ENCODE data around the gene SCGB2B2. TPM values are rescaled to one million over a fixed set of nuclear protein-coding genes. Genes with fewer than 3 reads are reported as not detected.
A peak's percentile ranks its signal among the peaks of the same experiment; 100 is the strongest.
"Not testable (repeated sequence)": the region's sequence is repeated elsewhere in the genome, so short reads cannot be mapped to it uniquely, and the experiment has no call there.

Gene SCGB2B2
- total and polyA plus RNA-seq, 7 experiments from 2014 or later, result 0.15 to 0.95 (median 0.79) TPM; not detected in 1

GRCh38 chr19:34668690-34669089, 8.3 kb downstream of the SCGB2B2 start:
- CTCF ChIA-PET, result not testable (repeated sequence)

GRCh38 chr19:34668077-34668689, 8.8 kb downstream of the SCGB2B2 start:
- POLR2A ChIA-PET; H3K27ac ChIP-seq (ENCODE audit: low read depth, low read length); H3K9me3 ChIP-seq (ENCODE audit: control insufficient read depth in 2 of 3, low read length in 3 of 3); H3K4me3 ChIP-seq (ENCODE audit: low read length); CTCF ChIA-PET; H3K4me1 ChIP-seq (ENCODE audit: control insufficient read depth in 2 of 2, insufficient read depth in 2 of 2, low read length in 2 of 2); H3K9me3 Mint-ChIP-seq; ATAC-seq; H3K36me3 ChIP-seq (ENCODE audit: control insufficient read depth in 2 of 3, insufficient read depth in 3 of 3, low read length in 3 of 3); H3K27me3 ChIP-seq (ENCODE audit: control insufficient read depth in 2 of 2, insufficient read depth in 2 of 2, low read length in 2 of 2); H3K27me3 Mint-ChIP-seq; intact Hi-C loops (cut with micrococcal nuclease); DNase-seq: not testable (repeated sequence)
- peaks cover 3 to 34% (median 16%) of the 10 kb centered on the region in 7 donors for H3K4me1 Mint-ChIP-seq
- H3K36me3 Mint-ChIP-seq, result peaks cover 0 to 14% (median 3%) of the 10 kb centered on the region in 5 donors
- peak overlapping the region in 4 of 10 donors; percentile 58 to 76 (median 62) for H3K4me3 Mint-ChIP-seq
- H3K27ac Mint-ChIP-seq, result peak overlapping the region in 4 of 9 donors; percentile 2 to 86 (median 75)

More at GRCh38 chr19:34668690-34669089, 8.3 kb downstream of the SCGB2B2 start:
- DNase-seq; H3K4me3 ChIP-seq (ENCODE audit: low read length); H3K4me1 ChIP-seq (ENCODE audit: control insufficient read depth in 2 of 2, insufficient read depth in 2 of 2, low read length in 2 of 2); intact Hi-C loops (cut with micrococcal nuclease); POLR2A ChIA-PET; H3K27me3 Mint-ChIP-seq; H3K27ac ChIP-seq (ENCODE audit: low read depth, low read length); H3K36me3 ChIP-seq (ENCODE audit: control insufficient read depth in 2 of 3, insufficient read depth in 3 of 3, low read length in 3 of 3); ATAC-seq; H3K9me3 Mint-ChIP-seq; H3K9me3 ChIP-seq (ENCODE audit: control insufficient read depth in 2 of 3, low read length in 3 of 3); H3K27me3 ChIP-seq (ENCODE audit: control insufficient read depth in 2 of 2, insufficient read depth in 2 of 2, low read length in 2 of 2): not testable (repeated sequence)
- H3K27ac Mint-ChIP-seq, result peak overlapping the region in 3 of 9 donors; percentile 2 to 65 (median 24)
- peaks cover 0 to 29% (median 11%) of the 10 kb centered on the region in 7 donors for H3K4me1 Mint-ChIP-seq
- peaks cover 0 to 14% (median 3%) of the 10 kb centered on the region in 5 donors for H3K36me3 Mint-ChIP-seq
- H3K4me3 Mint-ChIP-seq, result peak overlapping the region in 2 of 10 donors; percentile 58 to 61

- DNase-seq (peak in 3 of 9 donors; percentile 11 to 19 (median 14)), ATAC-seq (no peak)
- intact Hi-C loops (cut with micrococcal nuclease), result loop anchor here in 1 of 2 donors (1.0 kb wide), 1 partner anchor 10 kb away; the partner anchor contains the start of genes SCGB2B2 and ZNF302
- POLR2A ChIA-PET, result no interaction called here
- H3K4me1 ChIP-seq (ENCODE audit: control insufficient read depth in 2 of 2, insufficient read depth in 2 of 2, low read length in 2 of 2), result peaks cover 6% of the 10 kb centered on the region in 2 donors
- no peaks in the 10 kb centered on the region for H3K36me3 ChIP-seq (ENCODE audit: control insufficient read depth in 2 of 3, insufficient read depth in 3 of 3, low read length in 3 of 3)
- Mint-ChIP-seq H3K9me3 (peaks cover 0 to 2% (median 0%) of the 10 kb centered on the region in 11 donors), H3K4me3 (peak overlapping the region; percentile 64 to 83 (median 74)), H3K4me1 (peaks cover 10 to 40% (median 22%) of the 10 kb centered on the region in 7 donors), H3K27ac (peak overlapping the region; percentile 81 to 95 (median 85)), H3K36me3 (peaks cover 0 to 11% (median 1%) of the 10 kb centered on the region in 5 donors), H3K27me3 (peaks cover 0 to 5% (median 0%) of the 10 kb centered on the region in 5 donors)
- no peaks in the 10 kb centered on the region for H3K9me3 ChIP-seq (ENCODE audit: control insufficient read depth in 2 of 3, low read length in 3 of 3)
- H3K27ac ChIP-seq (ENCODE audit: low read depth, low read length), result peak overlapping the region; percentile 64
- H3K4me3 ChIP-seq (ENCODE audit: low read length), result peak overlapping the region; percentile 16
- H3K27me3 ChIP-seq (ENCODE audit: control insufficient read depth in 2 of 2, insufficient read depth in 2 of 2, low read length in 2 of 2), result no peaks in the 10 kb centered on the region
- CTCF ChIA-PET, result no interaction called here
These were observed 9.4 kb downstream of the SCGB2B2 start for GRCh38 chr19:34667349-34668076.

GRCh38 chr19:34666958-34667265, 10.0 kb downstream of the SCGB2B2 start:
- Mint-ChIP-seq H3K27me3 (no peaks in the 10 kb centered on the region), H3K36me3 (peaks cover 0 to 7% (median 1%) of the 10 kb centered on the region in 5 donors), H3K9me3 (peaks cover 0 to 2% (median 0%) of the 10 kb centered on the region in 11 donors), H3K27ac (peak overlapping the region; percentile 16 to 95 (median 85)), H3K4me3 (peak overlapping the region in 9 of 10 donors; percentile 54 to 83 (median 73)), H3K4me1 (peaks cover 11 to 40% (median 22%) of the 10 kb centered on the region in 7 donors)
- POLR2A ChIA-PET, result no interaction called here
- Histone ChIP-seq H3K4me1 (ENCODE audit: control insufficient read depth in 2 of 2, insufficient read depth in 2 of 2, low read length in 2 of 2) (peaks cover 6% of the 10 kb centered on the region in 2 donors), H3K4me3 (ENCODE audit: low read length) (no peak overlapping the region), H3K27ac (ENCODE audit: low read depth, low read length) (peak overlapping the region; percentile 64), H3K27me3 (ENCODE audit: control insufficient read depth in 2 of 2, insufficient read depth in 2 of 2, low read length in 2 of 2) (no peaks in the 10 kb centered on the region), H3K36me3 (ENCODE audit: control insufficient read depth in 2 of 3, insufficient read depth in 3 of 3, low read length in 3 of 3) (no peaks in the 10 kb centered on the region), H3K9me3 (ENCODE audit: control insufficient read depth in 2 of 3, low read length in 3 of 3) (no peaks in the 10 kb centered on the region)
- DNase-seq (no peak), ATAC-seq (no peak)
- CTCF ChIA-PET, result no interaction called here
- intact Hi-C loops (cut with micrococcal nuclease), result loop anchor here in 1 of 2 donors (1.0 kb wide), 1 partner anchor 10 kb away; the partner anchor contains the start of genes SCGB2B2 and ZNF302

GRCh38 chr19:34666200-34666957, 10.6 kb downstream of the SCGB2B2 start:
- intact Hi-C loops (cut with micrococcal nuclease), result no loop called here
- CTCF ChIA-PET, result no interaction called here
- Mint-ChIP-seq H3K27me3 (no peaks in the 10 kb centered on the region), H3K27ac (peak overlapping the region in 7 of 9 donors; percentile 16 to 95 (median 83)), H3K9me3 (peaks cover 0 to 2% (median 0%) of the 10 kb centered on the region in 11 donors), H3K4me3 (peak overlapping the region in 6 of 10 donors; percentile 64 to 82 (median 72)), H3K4me1 (peaks cover 11 to 40% (median 22%) of the 10 kb centered on the region in 7 donors), H3K36me3 (peaks cover 0 to 7% (median 1%) of the 10 kb centered on the region in 5 donors)
- H3K4me1 ChIP-seq (ENCODE audit: control insufficient read depth in 2 of 2, insufficient read depth in 2 of 2, low read length in 2 of 2), result peaks cover 6% of the 10 kb centered on the region in 2 donors
- no peak for DNase-seq
- no peaks in the 10 kb centered on the region for H3K27me3 ChIP-seq (ENCODE audit: control insufficient read depth in 2 of 2, insufficient read depth in 2 of 2, low read length in 2 of 2)
- POLR2A ChIA-PET, result no interaction called here
- H3K4me3 ChIP-seq (ENCODE audit: low read length), result no peak overlapping the region
- no peak overlapping the region for H3K27ac ChIP-seq (ENCODE audit: low read depth, low read length)
- no peaks in the 10 kb centered on the region for H3K36me3 ChIP-seq (ENCODE audit: control insufficient read depth in 2 of 3, insufficient read depth in 3 of 3, low read length in 3 of 3)
- H3K9me3 ChIP-seq (ENCODE audit: control insufficient read depth in 2 of 3, low read length in 3 of 3), result no peaks in the 10 kb centered on the region
- ATAC-seq, result no peak

GRCh38 chr19:34665275-34665674, 11.7 kb downstream of the SCGB2B2 start:
- H3K27ac Mint-ChIP-seq; H3K4me3 ChIP-seq (ENCODE audit: low read length); intact Hi-C loops (cut with micrococcal nuclease); H3K9me3 Mint-ChIP-seq; ATAC-seq; H3K27ac ChIP-seq (ENCODE audit: low read depth, low read length); H3K36me3 ChIP-seq (ENCODE audit: control insufficient read depth in 2 of 3, insufficient read depth in 3 of 3, low read length in 3 of 3); DNase-seq; H3K9me3 ChIP-seq (ENCODE audit: control insufficient read depth in 2 of 3, low read length in 3 of 3); H3K4me3 Mint-ChIP-seq; H3K27me3 ChIP-seq (ENCODE audit: control insufficient read depth in 2 of 2, insufficient read depth in 2 of 2, low read length in 2 of 2); H3K36me3 Mint-ChIP-seq; CTCF ChIA-PET; H3K4me1 ChIP-seq (ENCODE audit: control insufficient read depth in 2 of 2, insufficient read depth in 2 of 2, low read length in 2 of 2); H3K27me3 Mint-ChIP-seq: not testable (repeated sequence)
- H3K4me1 Mint-ChIP-seq, result peaks cover 11 to 40% (median 22%) of the 10 kb centered on the region in 7 donors
- POLR2A ChIA-PET, result interaction anchor here (0.6 kb wide), 1 partner anchor 1289 kb away, joined by 3 read pairs; no protein-coding TSS in a partner anchor

Data from naive thymus-derived CD4-positive, alpha-beta T cell (primary cell).